Activated naive CD8-positive, alpha-beta T cell treated with anti-CD3 and anti-CD28 coated beads, Interleukin-2, amount 10 ng/mL, durations not matched to agents 7 days and 5 days (primary cell): ENCODE results near the gene GLCCI1. TPM values are rescaled to one million over a fixed set of nuclear protein-coding genes. Genes with fewer than 3 reads are reported as not detected.

Source experiments
- ATAC-seq: fragments of 150-1000 bp; cut with Tn5 transposase; one replicate; pipeline ENCODE4 v1.10.0; 2021; ENCODE audit warnings: low read depth, moderate library complexity
- POLR2A ChIA-PET: fragments of 350-600 bp; sonication (Branson Sonifier 250); formaldehyde crosslinking; loops from one replicate; lab custom pipeline; 2021; ENCODE audit warnings: antibody characterized with exemption; lab: Charles Lee
- DNase-seq: peaks from one replicate; pipeline ENCODE4 v3.0.0; 2021
- H3K27ac Mint-ChIP-seq: one replicate; pipeline ENCODE4 v1.8.0; 2022; ENCODE audit warnings: mild to moderate bottlenecking, mixed read lengths
- H3K27me3 Mint-ChIP-seq: one replicate; pipeline ENCODE4 v1.8.0; 2022; ENCODE audit warnings: mild to moderate bottlenecking, moderate library complexity, mixed read lengths
- H3K36me3 Mint-ChIP-seq: one replicate; pipeline ENCODE4 v1.8.0; 2021; ENCODE audit warnings: mild to moderate bottlenecking, mixed read lengths
- H3K4me1 Mint-ChIP-seq: one replicate; pipeline ENCODE4 v1.8.0; 2021; ENCODE audit warnings: mixed read lengths
- H3K4me3 Mint-ChIP-seq: one replicate; pipeline ENCODE4 v1.8.0; 2022; ENCODE audit warnings: mild to moderate bottlenecking, moderate library complexity, mixed read lengths
- H3K9me3 Mint-ChIP-seq: one replicate; pipeline ENCODE4 v1.8.0; 2021; ENCODE audit warnings: mixed read lengths
- total RNA-seq, 2 experiments: library from RNA; stranded (reverse); gene quantifications; one replicate each; pipeline ENCODE4 v1.2.3, GENCODE V29; 2021

Gene GLCCI1
- total RNA-seq, 2 experiments from 2014 or later: 30.0 to 38.1 TPM

- Mint-ChIP-seq H3K27me3 (peaks cover 5% of the 10 kb centered on the region), H3K4me1 (peaks cover 23% of the 10 kb centered on the region), H3K4me3 (no peak overlapping the region), H3K27ac (no peak overlapping the region), H3K36me3 (peaks cover 1% of the 10 kb centered on the region), H3K9me3 (peaks cover 3% of the 10 kb centered on the region)
- DNase-seq: no peak
- POLR2A ChIA-PET: interaction anchor here (1.3 kb wide), 1 partner anchor 16 kb away, joined by 3 read pairs; no protein-coding TSS in a partner anchor
- no peak for ATAC-seq
Observed at GRCh38 chr7:8109196-8110022, 140.8 kb downstream of the GLCCI1 start.

GRCh38 chr7:8111282-8111960 is 142.8 kb downstream of the GLCCI1 start:
- Mint-ChIP-seq H3K27ac (no peak overlapping the region), H3K27me3 (peaks cover 5% of the 10 kb centered on the region), H3K36me3 (peaks cover 4% of the 10 kb centered on the region), H3K9me3 (peaks cover 5% of the 10 kb centered on the region), H3K4me3 (no peak overlapping the region), H3K4me1 (peaks cover 27% of the 10 kb centered on the region)
- ATAC-seq (no peak), DNase-seq (no peak)
- POLR2A ChIA-PET: no interaction called here

DNA sequence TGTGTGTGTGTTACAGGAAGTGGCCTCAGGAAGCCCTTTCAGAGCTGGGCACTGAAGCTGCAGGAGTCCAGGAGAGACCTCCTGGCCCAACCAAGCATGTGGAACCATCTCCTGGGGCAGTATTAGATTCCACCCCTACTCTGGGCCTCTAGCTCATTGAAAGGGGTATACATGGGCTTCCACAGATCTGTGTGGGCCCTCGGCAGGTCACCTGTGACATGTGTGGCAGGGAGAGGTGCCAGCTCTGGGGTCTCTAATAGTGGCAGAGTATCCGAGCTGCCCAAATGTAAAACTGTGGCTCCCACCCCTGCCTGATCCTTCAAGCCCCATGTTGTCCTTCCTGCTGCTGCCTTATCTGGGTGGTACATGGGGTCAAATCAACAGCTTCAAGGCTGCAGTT is 144.1 kb downstream of the GLCCI1 start:
- H3K27me3 Mint-ChIP-seq: peaks cover 5% of the 10 kb centered on the region
- no peak overlapping the region for H3K4me3 Mint-ChIP-seq
- no peak for DNase-seq
- ATAC-seq: no peak
- peaks cover 28% of the 10 kb centered on the region for H3K4me1 Mint-ChIP-seq
- POLR2A ChIA-PET: interaction anchor here (1.2 kb wide), 1 partner anchor 23 kb away, joined by 3 read pairs; no protein-coding TSS in a partner anchor
- H3K27ac Mint-ChIP-seq: no peak overlapping the region
- H3K36me3 Mint-ChIP-seq: peaks cover 7% of the 10 kb centered on the region
- peaks cover 7% of the 10 kb centered on the region for H3K9me3 Mint-ChIP-seq

DNA sequence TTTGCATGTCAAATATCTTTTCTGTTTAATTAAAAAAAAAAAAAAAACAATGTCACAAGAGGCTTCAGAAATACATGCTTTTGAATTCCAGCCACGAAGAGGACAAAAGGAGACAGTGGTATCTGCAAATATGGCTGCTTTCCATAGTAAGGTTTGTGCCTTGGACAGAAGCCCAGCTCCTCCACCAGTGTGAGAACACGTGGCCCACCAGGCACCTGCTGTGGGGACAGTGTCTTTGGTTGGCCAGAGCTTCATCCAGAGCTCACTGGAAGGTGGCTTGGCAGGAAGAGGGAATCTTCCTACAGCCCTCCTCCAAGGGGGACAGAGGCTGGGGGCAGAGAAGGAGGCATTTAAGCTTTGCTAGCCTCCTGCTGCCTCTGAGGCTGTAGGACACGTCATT is 144.6 kb downstream of the GLCCI1 start:
- ATAC-seq (no peak), DNase-seq (no peak)
- Mint-ChIP-seq H3K4me1 (peaks cover 29% of the 10 kb centered on the region), H3K27me3 (peaks cover 5% of the 10 kb centered on the region), H3K27ac (no peak overlapping the region), H3K36me3 (peaks cover 7% of the 10 kb centered on the region), H3K9me3 (peaks cover 7% of the 10 kb centered on the region), H3K4me3 (no peak overlapping the region)
- POLR2A ChIA-PET: interaction anchor here (0.7 to 1.2 kb wide), 2 partner anchors 23 to 450 kb away, joined by 3 read pairs; no protein-coding TSS in a partner anchor

DNA sequence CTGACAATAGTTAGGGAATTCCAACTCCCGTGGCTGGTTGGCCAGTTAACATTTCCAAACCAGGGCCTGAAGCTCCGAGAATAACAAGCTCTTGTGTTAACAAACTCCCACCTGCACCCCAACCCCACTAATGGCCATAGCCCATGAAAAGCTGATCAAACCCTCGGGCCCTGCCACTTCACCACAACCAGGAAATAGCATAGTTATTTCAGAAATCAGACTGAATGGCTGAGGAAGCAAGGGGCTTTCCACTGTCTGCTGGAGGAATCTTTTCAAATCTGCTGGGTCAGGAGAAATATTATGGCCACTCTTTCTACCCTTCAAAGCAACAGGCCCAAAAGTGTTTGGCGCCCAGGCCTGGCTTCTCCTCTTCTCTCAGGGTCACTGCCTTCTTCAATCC is 145.6 kb downstream of the GLCCI1 start:
- Mint-ChIP-seq H3K36me3 (peaks cover 6% of the 10 kb centered on the region), H3K9me3 (peaks cover 7% of the 10 kb centered on the region), H3K4me1 (peaks cover 32% of the 10 kb centered on the region), H3K4me3 (no peak overlapping the region), H3K27ac (peak overlapping the region; percentile 52), H3K27me3 (peaks cover 3% of the 10 kb centered on the region)
- POLR2A ChIA-PET: interaction anchor here (1.1 kb wide), 1 partner anchor 17 kb away, joined by 3 read pairs; no protein-coding TSS in a partner anchor
- ATAC-seq (no peak), DNase-seq (no peak)

- ATAC-seq (peak; percentile 83), DNase-seq (no peak)
- H3K9me3 Mint-ChIP-seq: peaks cover 7% of the 10 kb centered on the region
- POLR2A ChIA-PET: interaction anchor here (0.9 to 1.5 kb wide), 2 partner anchors 10 to 19 kb away, joined by 4 read pairs; no protein-coding TSS in a partner anchor
- H3K4me3 Mint-ChIP-seq: peak overlapping the region; percentile 38
- H3K4me1 Mint-ChIP-seq: peaks cover 32% of the 10 kb centered on the region
- peaks cover 3% of the 10 kb centered on the region for H3K27me3 Mint-ChIP-seq
- peak overlapping the region; percentile 59 for H3K27ac Mint-ChIP-seq
- peaks cover 6% of the 10 kb centered on the region for H3K36me3 Mint-ChIP-seq
Observed at GRCh38 chr7:8115547-8116402, 147.2 kb downstream of the GLCCI1 start.

DNA sequence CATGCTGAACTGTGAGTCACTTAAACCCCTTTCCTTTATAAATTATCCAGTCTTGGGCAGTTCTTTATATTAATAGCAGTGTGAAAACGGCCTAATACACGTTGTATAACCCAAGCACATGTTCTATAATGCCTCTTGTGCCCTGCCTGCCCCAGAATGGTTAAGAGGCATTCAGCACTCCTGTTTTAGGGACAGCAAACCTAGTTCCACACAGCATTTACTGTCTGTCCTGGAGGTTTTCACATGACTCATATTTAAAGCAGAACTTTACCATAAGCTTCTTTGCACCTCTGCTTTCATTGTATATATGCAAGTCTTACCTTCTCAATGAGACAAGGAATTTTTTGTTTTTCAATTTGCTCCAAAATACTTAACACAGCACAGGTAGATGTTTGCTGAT is 148.6 kb downstream of the GLCCI1 start:
- Mint-ChIP-seq H3K27me3 (peaks cover 2% of the 10 kb centered on the region), H3K9me3 (peaks cover 7% of the 10 kb centered on the region), H3K4me1 (peaks cover 35% of the 10 kb centered on the region), H3K27ac (no peak overlapping the region), H3K4me3 (no peak overlapping the region), H3K36me3 (peaks cover 6% of the 10 kb centered on the region)
- POLR2A ChIA-PET: interaction anchor here (0.7 to 1.5 kb wide), 2 partner anchors 8 to 17 kb away, joined by 3 to 4 read pairs; no protein-coding TSS in a partner anchor
- no peak for DNase-seq
- ATAC-seq: no peak

DNA sequence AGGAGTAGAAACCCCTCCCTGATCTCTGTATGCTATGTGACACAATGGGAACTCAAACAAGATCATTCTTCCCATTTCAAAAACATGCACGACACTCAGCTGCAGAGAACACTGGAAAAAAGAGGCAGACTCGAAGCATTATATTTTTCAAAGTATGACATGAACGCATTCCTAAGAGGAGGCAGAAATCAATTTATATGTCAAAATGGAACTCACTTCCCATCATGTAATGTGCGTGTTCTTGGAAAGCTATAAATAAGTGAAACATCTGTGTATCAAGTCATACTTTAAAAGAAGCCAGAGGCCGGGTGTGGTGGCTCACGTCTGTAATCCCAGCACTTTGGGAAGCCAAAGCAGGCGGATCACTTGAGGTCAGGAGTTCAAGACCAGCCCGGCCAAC is 150.7 kb downstream of the GLCCI1 start:
- ATAC-seq: no peak
- peaks cover 33% of the 10 kb centered on the region for H3K4me1 Mint-ChIP-seq
- POLR2A ChIA-PET: no interaction called here

GRCh38 chr7:8120390-8121058 is 151.9 kb downstream of the GLCCI1 start:
- H3K27ac Mint-ChIP-seq: no peak overlapping the region
- H3K4me3 Mint-ChIP-seq: no peak overlapping the region
- peaks cover 12% of the 10 kb centered on the region for H3K36me3 Mint-ChIP-seq
- peaks cover 5% of the 10 kb centered on the region for H3K9me3 Mint-ChIP-seq
- peaks cover 4% of the 10 kb centered on the region for H3K27me3 Mint-ChIP-seq
- ATAC-seq (no peak), DNase-seq (no peak)
- peaks cover 30% of the 10 kb centered on the region for H3K4me1 Mint-ChIP-seq
- POLR2A ChIA-PET: no interaction called here

More for the DNA sequence above, 150.7 kb downstream of the GLCCI1 start:
- DNase-seq: no peak
- Mint-ChIP-seq H3K9me3 (peaks cover 5% of the 10 kb centered on the region), H3K36me3 (peaks cover 8% of the 10 kb centered on the region), H3K27ac (no peak overlapping the region), H3K4me3 (no peak overlapping the region), H3K27me3 (peaks cover 4% of the 10 kb centered on the region)

DNA sequence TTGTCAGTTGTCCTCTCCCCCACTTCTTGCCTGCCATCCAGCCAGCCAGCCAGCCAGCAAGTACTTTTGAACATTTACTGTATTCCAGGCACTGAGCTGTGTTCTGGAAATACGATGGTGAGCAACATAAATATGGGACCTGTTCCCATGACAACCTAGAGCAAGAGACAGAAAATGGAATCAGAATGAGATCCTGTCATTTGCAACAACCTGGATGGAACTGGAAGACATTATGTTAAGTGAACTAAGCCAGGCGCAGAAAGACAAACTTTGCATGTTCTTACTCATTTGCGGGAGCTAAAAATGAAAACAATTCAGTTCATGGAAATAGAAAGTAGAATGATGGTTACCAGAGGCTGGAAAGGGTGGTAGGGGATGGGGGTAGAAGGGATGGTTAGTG is 152.6 kb downstream of the GLCCI1 start:
- H3K4me3 Mint-ChIP-seq: no peak overlapping the region
- ATAC-seq (no peak), DNase-seq (no peak)
- H3K9me3 Mint-ChIP-seq: peaks cover 4% of the 10 kb centered on the region
- POLR2A ChIA-PET: no interaction called here
- H3K36me3 Mint-ChIP-seq: peaks cover 11% of the 10 kb centered on the region
- no peak overlapping the region for H3K27ac Mint-ChIP-seq
- H3K4me1 Mint-ChIP-seq: peaks cover 30% of the 10 kb centered on the region
- H3K27me3 Mint-ChIP-seq: peaks cover 4% of the 10 kb centered on the region

DNA sequence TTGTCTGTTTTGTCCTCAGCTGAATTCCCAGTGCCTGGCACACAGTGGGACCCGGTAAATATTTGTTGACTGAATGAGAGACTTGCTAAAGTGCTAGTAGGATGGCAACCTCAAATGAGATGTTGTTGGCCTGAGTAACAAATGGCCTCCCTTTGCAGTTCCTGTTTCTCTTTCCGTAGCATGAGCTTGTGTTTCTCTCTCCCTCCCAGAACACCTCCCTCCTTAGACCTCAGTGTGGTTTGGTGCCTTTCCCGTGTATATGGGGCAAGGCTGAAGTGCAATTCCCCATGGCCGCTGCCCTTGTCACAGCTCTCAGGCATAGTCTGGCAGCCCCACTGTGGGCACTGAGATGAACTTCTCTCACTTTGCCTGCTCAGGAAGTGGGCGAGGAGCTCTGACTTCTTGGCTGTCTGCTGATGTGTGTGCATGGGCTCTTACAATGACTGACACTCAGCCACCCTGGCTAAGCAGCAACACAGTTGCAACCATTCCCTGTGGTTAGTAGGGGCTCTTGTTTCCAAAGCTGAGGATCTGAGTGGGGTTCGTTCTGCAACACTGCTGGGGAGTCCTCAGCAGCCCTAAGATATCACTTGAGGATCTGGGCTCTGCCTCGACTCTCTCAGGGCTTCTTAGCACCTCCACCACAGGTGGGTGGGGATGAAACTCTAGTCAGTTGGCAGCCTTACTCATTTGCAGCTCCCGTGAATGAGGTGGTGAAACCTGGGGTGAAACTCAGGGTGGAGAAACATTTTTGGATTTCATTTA is 157.3 kb downstream of the GLCCI1 start:
- H3K4me1 Mint-ChIP-seq: peaks cover 40% of the 10 kb centered on the region
- POLR2A ChIA-PET: interaction anchor here (0.8 to 3.0 kb wide), 9 partner anchors 8 to 157 kb away, joined by 3 to 26 read pairs (median 4); partner anchors contain the start of gene GLCCI1
- H3K9me3 Mint-ChIP-seq: no peaks in the 10 kb centered on the region
- peak overlapping the region; percentile 99 for H3K27ac Mint-ChIP-seq
- peaks cover 7% of the 10 kb centered on the region for H3K36me3 Mint-ChIP-seq
- DNase-seq: peak; percentile 74
- H3K4me3 Mint-ChIP-seq: peak overlapping the region; percentile 68
- peak; percentile 97 for ATAC-seq
- H3K27me3 Mint-ChIP-seq: peaks cover 4% of the 10 kb centered on the region
